Measurements from ENCODE around the gene CHML.

- TF ChIP-seq CTCF (IDR thresholded peaks at IDR 0.05; ENCODE audit: low read length) (no peak), EZH2 (IDR thresholded peaks at IDR 0.05; ENCODE audit: borderline replicate concordance, low read length) (no peak)
These were observed 36.4 kb downstream of the CHML start for GRCh38 chr1:241603731-241604245.
